Stimulated activated CD4-positive, alpha-beta T cell treated with anti-CD3 and anti-CD28 coated beads, Interleukin-4, amount 100 ng/mL, for 4 hours (primary cell): Measurements from ENCODE around the gene CEACAM16.
A peak's percentile ranks its signal among the peaks of the same experiment; 100 is the strongest.
"Not testable (repeated sequence)": the region's sequence is repeated elsewhere in the genome, so short reads cannot be mapped to it uniquely, and the experiment has no call there.

Experiments used
- DNase-seq, 2 experiments: peaks; one replicate each; pipeline ENCODE4 v3.0.0-alpha.2; 2020

The CEACAM16 gene

DNA sequence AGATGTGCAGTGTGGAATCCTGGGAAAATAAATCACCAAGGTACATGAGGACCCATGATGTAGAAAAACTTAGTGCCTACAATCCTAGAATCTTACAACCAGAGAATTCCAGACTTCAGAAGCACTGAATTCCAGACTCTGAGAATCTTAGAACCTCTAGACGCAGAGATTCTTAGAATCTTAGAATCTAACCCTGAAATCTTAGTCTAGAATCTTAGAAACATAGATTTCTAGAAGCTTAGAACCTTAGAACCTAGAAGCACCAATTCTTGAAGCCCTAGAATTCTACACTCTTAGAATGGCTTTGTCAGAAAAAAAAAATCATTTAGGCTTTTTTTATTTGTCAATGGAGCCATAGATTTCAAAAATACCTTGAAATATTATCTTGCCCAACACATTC is 6.0 kb downstream of the CEACAM16 start:
- no peak for DNase-seq

DNA sequence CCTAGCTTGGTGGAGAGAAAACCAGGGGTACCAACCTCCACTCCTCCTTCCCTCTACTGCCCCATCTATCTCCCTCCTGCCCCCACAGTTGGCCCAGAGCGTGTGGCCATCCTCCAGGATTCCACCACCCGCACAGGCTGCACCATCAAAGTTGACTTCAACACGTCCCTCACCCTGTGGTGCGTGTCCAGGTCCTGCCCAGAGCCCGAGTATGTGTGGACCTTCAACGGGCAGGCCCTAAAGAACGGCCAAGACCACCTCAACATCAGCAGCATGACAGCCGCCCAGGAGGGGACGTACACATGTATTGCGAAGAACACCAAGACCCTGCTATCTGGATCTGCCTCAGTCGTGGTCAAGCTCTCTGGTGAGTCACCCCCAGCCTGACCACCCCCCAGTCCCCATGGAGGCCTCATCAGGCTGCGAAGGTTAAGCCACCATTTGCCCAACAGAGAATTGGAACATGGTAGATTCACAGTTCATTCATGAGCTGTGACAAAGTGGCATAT is 6.6 kb downstream of the CEACAM16 start:
- no peak for DNase-seq

DNA sequence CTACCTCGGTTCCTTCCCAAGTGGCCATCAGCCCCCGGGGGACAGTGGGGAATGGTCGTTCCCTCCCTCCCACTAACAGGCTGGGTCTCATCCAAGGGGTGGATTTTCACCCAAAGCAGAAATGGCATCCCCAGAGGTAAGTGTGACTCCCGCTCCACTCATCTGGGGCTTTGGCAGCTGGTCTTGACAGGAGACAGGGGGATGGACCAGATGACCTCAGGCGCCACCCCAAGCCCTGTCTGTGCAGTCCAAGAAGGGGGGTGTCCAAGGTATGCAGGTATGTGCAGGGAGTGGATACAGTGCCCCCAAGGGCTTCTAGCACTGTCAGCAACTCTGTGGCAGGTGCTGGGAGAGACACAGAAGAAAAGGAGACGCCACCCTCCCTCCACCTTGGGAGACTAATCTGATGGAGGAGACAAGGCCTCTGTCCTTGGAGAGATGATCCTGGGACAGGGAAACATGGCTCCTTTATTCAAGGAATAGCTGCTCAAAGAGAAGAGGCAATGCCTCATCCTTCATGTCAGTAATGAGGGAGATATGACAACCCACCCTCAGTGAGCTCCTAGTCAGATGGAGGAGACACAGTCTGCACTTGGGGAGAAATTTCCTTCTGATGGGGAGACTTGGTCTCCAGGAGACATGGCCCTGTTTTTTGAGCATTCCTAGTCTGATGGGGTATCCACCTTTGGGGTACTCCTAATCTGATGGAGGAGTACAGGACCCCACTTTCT is 7.7 kb downstream of the CEACAM16 start:
- DNase-seq, result no peak

DNA sequence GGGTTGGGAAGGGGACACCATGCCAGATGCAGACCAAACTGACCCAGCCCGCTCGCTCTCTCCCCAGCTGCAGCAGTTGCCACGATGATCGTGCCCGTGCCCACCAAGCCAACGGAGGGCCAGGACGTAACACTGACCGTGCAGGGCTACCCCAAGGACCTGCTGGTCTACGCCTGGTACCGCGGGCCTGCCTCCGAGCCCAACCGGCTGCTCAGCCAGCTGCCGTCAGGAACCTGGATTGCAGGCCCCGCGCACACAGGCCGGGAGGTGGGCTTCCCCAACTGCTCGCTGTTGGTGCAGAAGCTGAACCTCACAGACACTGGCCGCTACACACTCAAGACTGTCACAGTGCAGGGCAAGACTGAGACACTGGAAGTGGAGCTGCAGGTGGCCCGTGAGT is 8.8 kb downstream of the CEACAM16 start:
- DNase-seq, result no peak

DNA sequence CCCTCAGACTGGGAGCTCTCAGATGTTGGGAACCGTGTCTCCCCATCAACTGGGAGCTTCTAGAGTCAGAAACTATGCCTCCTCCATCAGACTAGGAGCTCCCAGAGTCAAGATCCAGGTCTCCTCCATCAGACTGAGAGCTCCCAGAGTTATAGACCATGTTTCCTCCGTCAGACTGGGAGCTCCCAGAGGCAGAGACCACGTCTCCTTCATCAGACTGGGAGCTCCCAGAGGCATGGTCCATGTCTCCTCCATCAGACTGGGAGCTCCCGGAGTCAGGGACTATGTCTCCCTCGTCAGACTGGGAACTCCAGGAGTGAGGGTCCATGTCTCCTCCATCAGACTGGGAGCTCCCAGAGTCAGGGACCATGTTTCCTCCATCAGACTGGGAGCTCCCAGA is 10.0 kb downstream of the CEACAM16 start:
- no peak for DNase-seq

DNA sequence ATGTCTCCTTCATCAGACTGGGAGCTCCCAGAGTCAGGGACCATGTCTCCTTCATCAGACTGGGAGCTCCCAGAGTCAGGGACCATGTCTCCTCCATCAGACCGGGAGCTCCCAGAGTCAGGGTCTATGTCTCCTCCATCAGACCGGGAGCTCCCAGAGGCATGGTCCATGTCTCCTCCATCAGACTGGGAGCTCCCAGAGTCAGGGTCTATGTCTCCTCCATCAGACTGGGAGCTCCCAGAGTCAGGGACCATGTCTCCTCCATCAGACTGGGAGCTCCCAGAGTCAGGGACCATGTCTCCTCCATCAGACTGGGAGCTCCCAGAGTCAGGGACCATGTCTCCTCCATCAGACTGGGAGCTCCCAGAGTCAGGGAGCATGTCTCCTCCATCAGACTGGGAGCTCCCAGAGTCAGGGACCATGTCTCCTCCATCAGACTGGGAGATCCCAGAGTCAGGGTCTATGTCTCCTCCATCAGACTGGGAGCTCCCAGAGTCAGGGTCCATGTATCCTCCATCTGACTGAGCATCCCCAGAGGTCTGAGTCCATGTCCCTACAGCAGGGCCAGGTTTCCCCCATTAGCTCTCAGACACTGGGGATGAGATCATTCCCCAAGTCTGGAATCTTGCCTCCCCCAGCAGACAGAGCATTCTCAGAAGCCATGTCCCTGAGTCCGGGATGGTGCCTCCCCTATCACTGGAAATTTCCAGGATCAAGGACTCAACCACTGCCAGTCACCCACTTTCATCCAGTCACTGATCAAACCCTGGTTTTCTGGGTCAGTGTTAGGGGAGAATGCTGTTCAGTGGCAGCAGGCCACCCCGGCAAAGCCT is 10.7 kb downstream of the CEACAM16 start:
- DNase-seq, result not testable (repeated sequence)

DNA sequence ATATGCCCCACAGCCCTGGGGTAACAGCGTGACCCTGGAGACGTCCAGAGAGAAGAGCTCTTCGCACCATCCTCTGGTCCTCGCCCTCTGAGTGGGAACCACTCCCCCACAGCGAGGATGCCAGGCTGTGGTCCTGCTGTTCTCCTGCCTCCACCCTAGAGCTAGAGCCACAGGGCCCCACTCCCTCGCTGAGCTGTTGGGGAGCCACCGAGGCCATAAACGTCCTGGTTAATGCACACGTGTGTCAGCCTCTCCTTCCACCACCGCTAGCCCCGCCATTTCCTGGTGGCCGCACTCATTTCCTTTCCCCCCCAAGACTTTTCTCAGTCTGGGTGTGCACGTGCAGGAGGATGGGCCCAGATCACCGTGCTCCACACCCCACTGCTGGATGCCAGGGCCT is 11.5 kb downstream of the CEACAM16 start:
- no peak for DNase-seq

DNA sequence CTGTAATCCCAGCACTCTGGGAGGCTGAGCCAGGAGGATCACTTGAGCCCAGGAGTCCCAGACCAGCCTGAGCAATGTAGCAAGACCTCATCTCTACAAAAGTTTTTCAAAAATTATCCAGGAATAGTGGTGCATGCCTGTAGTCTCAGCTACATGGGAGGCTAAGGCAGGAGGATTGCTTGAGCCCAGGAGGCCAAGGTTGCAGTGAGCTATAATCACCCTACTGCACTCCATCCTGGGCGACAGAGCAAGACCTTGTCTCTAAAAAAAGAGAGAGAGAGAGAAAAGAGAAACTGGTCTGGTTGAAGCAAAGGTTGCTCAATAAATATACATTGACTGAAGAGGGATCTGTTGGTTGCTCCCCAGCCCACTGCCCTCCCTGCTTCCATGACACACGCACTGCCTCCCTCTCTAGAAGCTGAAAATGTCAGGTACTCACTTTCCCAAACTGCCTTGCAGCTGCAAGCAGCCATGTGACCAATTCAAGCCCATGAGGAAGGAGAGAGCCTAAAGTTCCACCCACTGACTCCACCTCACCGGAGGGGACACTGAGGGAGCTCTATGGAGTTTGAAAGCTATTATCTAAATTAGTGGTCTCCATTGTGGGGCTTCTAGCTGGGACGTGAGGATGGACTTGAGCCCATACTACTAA is 14.0 kb downstream of the CEACAM16 start:
- DNase-seq, result no peak

DNA sequence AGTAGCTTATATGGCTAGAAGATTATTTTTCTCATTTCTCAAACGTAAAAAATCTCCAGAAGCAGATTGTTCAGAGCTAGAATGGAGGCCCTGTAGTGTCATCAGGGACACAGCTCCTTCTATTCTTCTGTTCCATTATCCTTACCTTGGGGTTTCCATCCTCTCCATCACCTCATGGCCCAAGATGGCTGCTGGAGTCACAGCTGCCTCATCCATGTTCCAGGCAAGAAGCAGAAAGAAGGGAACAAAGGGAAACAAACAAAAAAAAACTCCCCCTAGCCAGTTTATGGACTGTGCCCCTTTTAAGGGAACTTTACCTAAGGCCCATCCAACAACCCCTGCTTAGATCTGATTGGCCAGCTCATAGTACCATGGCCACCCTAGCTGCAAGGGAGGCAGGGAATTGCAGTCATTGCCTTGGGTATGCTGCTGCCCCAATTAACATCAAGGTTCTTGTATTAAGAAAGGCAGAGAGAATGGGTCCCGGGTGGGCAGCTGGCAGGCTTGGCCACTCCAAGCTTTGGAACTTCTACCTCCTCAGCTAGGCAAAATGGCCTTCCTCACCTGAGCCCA is 15.7 kb downstream of the CEACAM16 start:
- no peak for DNase-seq

DNA sequence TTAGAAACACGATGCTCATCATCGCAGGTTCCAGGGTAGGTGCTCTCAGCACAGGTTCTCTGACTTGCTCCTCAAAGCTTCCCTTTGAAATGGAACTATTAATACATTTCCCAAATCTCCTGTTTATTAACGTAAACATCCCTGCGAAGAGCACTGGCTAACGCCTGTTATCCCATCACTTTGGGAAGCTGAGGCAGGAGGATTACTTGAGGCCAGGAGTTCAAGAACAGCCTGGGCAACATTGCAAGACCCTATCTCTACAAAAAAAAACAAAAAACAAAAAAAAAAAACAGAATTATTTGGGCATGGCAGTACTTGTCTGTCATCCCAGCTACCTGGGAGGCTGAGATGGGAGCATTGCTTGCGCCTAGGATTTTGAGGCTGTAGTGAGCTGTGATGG is 18.7 kb downstream of the CEACAM16 start:
- DNase-seq, result no peak

DNA sequence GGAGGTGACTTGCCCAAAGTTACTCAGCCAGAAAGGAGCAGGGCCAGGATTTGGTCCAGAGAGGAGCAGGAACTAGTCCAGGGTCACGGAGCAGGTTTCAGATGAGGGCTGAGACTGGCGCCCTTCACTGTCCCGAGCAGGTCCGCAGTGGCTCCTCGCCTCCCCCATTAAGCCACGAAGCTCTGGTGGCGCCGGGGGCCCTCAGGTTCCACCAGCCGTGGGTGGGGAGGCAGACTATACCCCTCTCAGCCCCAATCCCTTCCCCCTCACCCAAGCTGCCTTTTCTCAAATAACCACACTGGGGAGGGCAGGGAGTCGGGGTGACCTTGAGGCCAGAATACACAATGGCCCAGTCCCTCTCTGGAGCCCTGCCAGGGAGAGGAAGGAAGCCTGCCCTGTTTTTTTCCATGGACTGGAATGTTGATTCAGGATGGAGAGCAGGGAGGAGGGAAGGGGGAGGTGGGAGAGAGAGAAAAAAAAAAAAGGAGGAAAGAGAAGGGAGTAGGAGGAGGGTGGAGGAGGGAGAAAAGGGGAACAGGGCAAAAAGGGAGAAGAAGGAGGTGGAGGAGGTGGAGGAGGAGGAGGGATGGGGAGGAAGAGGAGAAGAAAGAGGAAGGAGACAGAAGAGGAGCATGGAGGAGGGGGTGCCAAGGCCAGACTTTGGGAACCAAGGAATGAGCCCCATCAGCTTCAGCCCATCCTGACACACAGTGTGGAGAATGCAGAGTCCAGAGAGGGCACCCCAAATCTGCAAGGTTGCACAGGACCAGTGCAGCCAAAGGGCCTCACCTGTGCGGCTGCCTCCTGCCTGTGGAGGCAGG is 19.7 kb downstream of the CEACAM16 start:
- no peak for DNase-seq

DNA sequence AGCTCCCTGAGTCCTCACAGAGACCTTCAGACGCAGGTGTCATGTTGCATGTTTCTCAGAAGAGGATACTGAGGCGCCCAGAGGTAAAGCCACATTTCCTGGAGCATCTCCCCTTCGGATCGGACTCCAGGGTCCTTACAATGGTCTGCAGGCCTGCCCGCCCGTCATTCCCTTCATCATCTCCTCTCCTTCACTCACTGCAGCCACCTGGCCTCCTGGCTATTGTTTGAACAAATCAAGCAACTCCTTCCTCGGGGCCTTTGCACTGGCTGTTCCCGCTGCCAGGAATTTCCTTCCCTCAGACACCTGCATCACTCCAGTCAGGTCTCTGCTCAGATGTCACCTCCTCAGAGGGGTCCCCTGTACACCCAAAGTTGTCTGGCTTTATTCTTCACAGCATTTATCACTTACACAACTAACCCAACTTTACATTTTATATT is 20.3 kb downstream of the CEACAM16 start:
- no peak for DNase-seq

DNA sequence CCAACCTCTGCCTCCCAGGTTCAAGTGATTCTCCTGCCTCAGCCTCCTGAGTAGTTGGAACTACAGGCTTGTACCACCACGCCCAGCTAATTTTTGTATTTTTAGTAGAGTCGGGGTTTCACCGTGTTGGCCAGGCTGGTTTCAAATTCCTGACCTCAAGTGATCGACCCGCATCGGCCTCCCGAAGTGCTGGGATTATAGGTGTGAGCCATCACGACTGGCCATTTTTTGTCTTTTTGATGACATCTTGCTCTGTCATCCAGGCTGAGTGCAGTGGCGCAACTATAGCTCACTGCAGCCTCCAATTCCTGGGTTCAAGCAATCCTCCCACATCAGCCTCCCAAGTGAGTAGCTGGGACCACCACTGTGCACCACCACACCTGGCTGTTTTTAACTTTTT is 21.4 kb downstream of the CEACAM16 start:
- DNase-seq, result not testable (repeated sequence)

DNA sequence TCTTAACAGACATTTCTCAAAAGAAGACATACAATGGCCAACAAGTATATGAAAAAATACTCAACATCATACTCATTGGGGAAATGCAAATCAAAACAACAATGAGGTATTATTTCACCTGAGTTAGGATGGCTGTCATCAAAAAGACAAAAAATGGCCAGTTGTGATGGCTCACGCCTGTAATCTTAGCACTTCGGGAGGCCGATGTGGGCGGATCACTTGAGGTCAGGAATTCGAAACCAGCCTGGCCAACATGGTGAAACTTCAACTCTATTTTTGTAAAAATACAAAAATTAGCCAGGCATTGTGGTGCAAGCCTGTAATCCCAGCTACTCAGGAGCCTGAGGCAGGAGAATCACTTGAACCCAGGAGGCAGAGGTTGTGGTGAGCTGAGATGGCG is 22.0 kb downstream of the CEACAM16 start:
- DNase-seq, result no peak

DNA sequence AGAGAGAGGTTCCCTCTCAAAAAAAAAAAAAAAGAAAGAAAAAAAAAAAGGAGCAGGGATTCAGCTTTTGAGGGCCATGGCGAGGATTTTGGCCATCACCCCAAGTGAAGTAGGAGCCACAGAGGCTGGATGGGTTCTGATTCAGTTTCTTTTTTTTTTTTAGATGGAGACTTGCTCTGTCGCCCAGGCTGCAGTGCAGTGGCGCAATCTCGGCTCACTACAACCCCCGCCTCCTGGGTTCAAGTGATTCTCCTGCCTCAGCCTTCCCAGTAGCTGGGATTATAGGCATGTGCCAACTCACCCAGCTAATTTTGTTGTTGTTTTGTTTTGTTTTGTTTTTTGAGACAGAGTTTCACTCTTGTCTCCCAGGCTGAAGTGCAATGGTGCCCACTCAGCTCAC is 22.4 kb downstream of the CEACAM16 start:
- not testable (repeated sequence) for DNase-seq

DNA sequence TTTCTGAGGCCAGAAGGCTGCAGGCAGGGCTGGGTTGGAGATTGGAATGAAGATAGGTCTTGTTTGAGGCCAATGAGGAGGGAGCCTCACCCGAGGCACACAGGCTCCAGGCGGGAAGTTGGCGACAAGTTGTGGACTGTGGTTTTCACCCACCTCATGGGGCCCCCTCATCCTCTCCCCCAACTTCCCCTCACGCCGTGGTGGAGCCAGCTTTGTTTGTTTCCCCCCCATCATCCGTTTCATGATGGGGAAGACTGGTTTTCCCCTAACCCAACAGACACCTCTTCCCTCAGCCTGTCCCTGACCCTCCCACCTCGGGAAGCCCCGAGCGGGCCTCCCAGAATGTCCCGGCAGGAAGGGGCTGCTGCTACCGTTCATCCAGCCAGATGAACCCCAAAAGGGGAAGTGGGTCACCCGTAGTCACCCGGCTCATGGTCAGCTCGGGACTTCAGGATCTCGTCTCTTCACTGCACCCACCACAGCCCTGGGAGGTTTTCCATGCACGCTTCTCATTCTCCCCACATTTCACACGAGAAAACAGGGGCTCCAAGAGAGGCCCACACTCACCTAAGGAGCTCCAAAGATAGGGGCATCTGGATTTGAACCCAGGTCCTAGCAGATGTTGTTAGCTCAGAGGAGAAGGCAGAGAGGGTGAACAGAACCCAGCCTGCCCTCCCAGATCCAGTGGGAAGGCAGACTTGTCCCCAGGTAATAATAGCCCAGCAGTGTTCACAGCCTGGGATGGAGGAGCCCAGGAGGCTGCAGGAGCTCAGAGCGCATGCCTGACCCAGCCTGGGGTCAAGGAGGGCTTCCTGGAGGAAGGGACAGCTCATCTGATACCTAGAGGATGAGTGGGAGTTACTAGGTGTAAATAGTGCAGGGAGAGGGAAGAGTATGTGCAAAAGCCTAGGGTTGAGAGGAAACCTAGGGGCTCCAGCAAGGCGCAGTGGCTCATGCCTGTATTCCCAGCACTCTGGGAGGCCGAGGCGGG is 23.5 kb downstream of the CEACAM16 start:
- DNase-seq, result no peak

DNA sequence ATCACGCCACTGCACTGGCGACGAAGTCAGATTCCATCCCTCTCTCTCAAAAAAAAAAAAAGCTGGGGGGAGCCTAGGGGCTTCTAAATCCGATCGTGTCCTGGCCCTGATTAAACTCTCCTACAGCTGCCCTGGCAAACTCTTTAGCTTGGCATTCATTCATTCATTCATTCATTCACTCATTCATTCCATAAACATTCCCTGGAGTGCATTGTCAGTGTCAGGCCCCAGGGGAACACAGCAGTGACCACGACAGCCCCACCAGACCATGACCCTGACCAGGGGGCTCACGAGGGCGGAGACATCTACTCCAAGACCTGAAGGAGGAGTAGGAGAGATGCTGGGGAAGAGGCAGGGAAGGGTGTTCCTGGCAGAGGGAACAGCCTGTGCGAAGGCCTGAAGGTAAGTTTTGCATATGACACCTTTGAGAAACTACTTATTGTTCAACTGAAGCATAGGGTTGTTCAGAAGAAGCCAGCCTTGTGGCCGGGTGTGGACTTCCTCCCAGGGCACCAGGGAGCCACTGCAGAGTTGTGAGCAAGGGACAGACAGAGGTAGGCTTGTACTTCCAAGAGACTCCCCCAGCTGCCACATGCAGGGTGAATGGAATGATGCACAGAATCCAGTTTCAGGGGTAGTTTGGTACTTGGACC is 24.5 kb downstream of the CEACAM16 start:
- DNase-seq, result no peak

DNA sequence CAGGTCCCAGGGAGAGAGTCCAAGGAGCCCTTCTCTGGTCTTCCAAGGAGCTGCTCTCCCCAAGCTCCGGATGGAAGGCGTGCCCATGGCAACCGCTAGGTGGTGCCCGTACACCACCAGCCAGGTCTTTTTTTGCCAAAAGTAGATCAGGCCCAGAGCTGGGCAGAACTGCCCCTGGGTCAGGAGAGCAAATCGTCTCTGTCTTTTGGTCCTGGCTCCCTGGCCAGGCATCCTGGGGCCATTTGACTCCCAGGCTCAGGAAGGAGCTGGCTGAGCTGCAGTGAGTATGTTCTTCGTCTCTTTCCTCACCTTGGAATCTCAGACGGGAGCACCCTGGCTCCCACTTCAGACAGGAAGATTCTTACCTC is 25.0 kb downstream of the CEACAM16 start:
- DNase-seq, result peak; percentile 69 to 70

DNA sequence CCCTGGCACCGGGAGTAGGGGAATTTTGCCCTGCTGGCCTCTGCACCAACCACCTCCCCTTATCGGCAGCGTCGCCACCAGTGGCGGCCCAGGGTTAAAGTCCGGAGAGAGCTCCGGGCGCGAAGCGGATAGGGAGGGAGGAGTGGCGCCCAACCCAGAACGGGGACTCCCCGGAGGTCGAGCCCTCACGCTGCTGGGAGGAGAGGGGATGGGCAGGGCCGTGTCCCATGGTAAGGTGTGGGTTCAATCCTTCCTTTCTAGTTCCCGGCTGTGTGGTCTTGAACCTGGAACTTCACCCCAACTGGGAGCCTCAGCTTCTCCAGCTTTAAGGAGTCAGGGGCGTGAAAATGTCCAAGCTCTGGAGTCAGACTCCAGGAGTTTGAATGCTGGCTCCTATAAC is 26.3 kb downstream of the CEACAM16 start:
- no peak for DNase-seq

DNA sequence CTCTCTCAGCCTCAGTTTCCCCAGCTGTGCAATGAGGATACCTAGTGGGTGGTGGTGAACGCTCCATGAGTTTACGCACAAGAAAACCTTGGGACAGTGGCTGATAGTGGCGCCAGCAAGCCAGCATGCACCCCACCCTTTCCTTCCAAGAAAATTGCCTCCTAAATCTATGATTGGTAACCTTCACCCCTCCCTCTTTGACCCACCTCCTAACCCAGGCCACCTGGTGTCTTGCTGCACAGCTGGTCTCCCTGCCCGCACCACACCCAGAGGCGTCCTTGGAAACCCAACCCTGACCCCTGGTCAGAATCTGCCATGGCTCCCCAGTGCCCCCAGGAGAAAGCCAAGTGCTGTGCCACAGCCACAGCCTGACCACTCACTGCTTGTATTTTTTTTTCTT is 26.7 kb downstream of the CEACAM16 start:
- DNase-seq, result no peak

DNA sequence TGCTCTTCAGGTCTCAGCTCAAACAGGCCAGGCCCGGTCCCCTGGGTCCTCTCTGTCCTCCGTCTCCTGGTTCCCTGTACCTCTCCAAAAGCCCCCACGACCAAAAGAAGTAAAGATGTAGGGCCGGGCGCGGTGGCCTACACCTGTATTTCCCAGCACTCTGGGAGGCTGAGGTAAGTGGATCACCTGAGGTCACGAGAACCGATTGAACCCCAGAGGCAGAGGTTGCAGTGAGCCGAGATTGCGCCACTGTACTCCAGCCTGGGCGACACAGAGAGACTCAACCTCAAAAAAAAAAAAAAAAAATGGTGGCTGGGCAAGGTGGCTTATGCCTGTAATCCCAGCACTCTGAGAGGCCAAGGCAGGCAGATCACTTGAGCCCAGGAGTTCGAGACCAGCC is 27.5 kb downstream of the CEACAM16 start:
- no peak for DNase-seq
